Amygdala (tissue), 56 donors: ENCODE data around the gene OR6S1.

Source experiments
- DNase-seq, 56 donors: peaks; one replicate each; lab custom pipeline; 2025; lab: John Stamatoyannopoulos, UW

OR6S1 gene

GRCh38 chr14:20641591-20641990, at the start of gene OR6S1:
Gene OR6S1 (minus strand): TSS chr14:20641691. CDS start chr14:20641691, 0 bp downstream.
- DNase-seq: no peak

GRCh38 chr14:20690848-20691640, 49.6 kb upstream of the OR6S1 start:
- peak in 31 of 56 donors; percentile 1 to 75 (median 20) for DNase-seq

- DNase-seq: no peak
These were observed 46.8 kb upstream of the OR6S1 start, which contains the start of gene ANG for GRCh38 chr14:20688167-20688839. Gene ANG (plus strand): TSS chr14:20688764. CDS start chr14:20693565, 4,801 bp downstream.

GRCh38 chr14:20687362-20688166, 46.1 kb upstream of the OR6S1 start:
- no peak for DNase-seq

GRCh38 chr14:20686386-20687143, 45.1 kb upstream of the OR6S1 start:
- DNase-seq: no peak

GRCh38 chr14:20684662-20685456, 43.4 kb upstream of the OR6S1 start:
- DNase-seq: peak in 13 of 56 donors; percentile 3 to 74 (median 33)

GRCh38 chr14:20683891-20684661, 42.6 kb upstream of the OR6S1 start, which contains the start of gene RNASE4:
Gene RNASE4 (plus strand): TSS chr14:20684560. CDS start chr14:20699372, 14,812 bp downstream.
- peak in 51 of 56 donors; percentile 28 to 96 (median 65) for DNase-seq

- peak in 53 of 56 donors; percentile 25 to 93 (median 67) for DNase-seq
These were observed 41.8 kb upstream of the OR6S1 start for GRCh38 chr14:20683125-20683890.

- peak; percentile 38 to 97 (median 90) for DNase-seq
These were observed 41.1 kb upstream of the OR6S1 start for GRCh38 chr14:20682435-20683124.

GRCh38 chr14:20682127-20682434, 40.6 kb upstream of the OR6S1 start:
- DNase-seq: peak in 1 of 56 donors; percentile 65

GRCh38 chr14:20681348-20682126, 40.0 kb upstream of the OR6S1 start:
- DNase-seq: peak in 52 of 56 donors; percentile 35 to 87 (median 66)

GRCh38 chr14:20680843-20681347, 39.4 kb upstream of the OR6S1 start:
- DNase-seq: peak in 1 of 56 donors; percentile 9

GRCh38 chr14:20680363-20680762, 38.9 kb upstream of the OR6S1 start:
- DNase-seq: no peak

- DNase-seq: peak in 15 of 56 donors; percentile 1 to 62 (median 10)
These were observed 38.4 kb upstream of the OR6S1 start for GRCh38 chr14:20679907-20680306.

- no peak for DNase-seq
These were observed 34.6 kb upstream of the OR6S1 start for GRCh38 chr14:20676072-20676471.

GRCh38 chr14:20675669-20676068, 34.2 kb upstream of the OR6S1 start:
- DNase-seq: no peak
